ENCODE measurements around the gene NCOA1.
"Not testable (repeated sequence)": the region's sequence is repeated elsewhere in the genome, so short reads cannot be mapped to it uniquely, and the experiment has no call there.

Gene NCOA1

GRCh38 chr2:24586955-24587354, 95.9 kb downstream of the NCOA1 start:
- DNase-seq, result peak; percentile 39

- DNase-seq, result no peak
Observed at GRCh38 chr2:24588294-24588693, 97.2 kb downstream of the NCOA1 start.

GRCh38 chr2:24592441-24593100, 101.5 kb downstream of the NCOA1 start:
- DNase-seq, result no peak

- DNase-seq, result no peak
Observed at GRCh38 chr2:24594283-24594682, 103.2 kb downstream of the NCOA1 start.

- no peak for DNase-seq
Observed at GRCh38 chr2:24597181-24597870, 106.3 kb downstream of the NCOA1 start.

- not testable (repeated sequence) for DNase-seq
Observed at GRCh38 chr2:24600140-24600539, 109.1 kb downstream of the NCOA1 start.

- DNase-seq, result no peak
Observed at GRCh38 chr2:24611631-24612030, 120.6 kb downstream of the NCOA1 start.

- DNase-seq, result peak; percentile 60
Observed at GRCh38 chr2:24613154-24613814, 122.2 kb downstream of the NCOA1 start.

- no peak for DNase-seq
Observed at GRCh38 chr2:24616616-24617015, 125.6 kb downstream of the NCOA1 start.

- DNase-seq, result no peak
Observed at GRCh38 chr2:24617424-24617823, 126.4 kb downstream of the NCOA1 start.

- DNase-seq, result no peak
Observed at GRCh38 chr2:24618144-24618543, 127.1 kb downstream of the NCOA1 start.

- no peak for DNase-seq
Observed at GRCh38 chr2:24618680-24619079, 127.6 kb downstream of the NCOA1 start.

- no peak for DNase-seq
Observed at GRCh38 chr2:24620936-24621335, 129.9 kb downstream of the NCOA1 start.

GRCh38 chr2:24621779-24622538, 130.9 kb downstream of the NCOA1 start:
- DNase-seq, result no peak

- DNase-seq, result no peak
Observed at GRCh38 chr2:24623535-24623934, 132.5 kb downstream of the NCOA1 start.

- DNase-seq, result no peak
Observed at GRCh38 chr2:24625728-24626127, 134.7 kb downstream of the NCOA1 start.

- no peak for DNase-seq
Observed at GRCh38 chr2:24626131-24626530, 135.1 kb downstream of the NCOA1 start.

- DNase-seq, result no peak
Observed at GRCh38 chr2:24628746-24629145, 137.7 kb downstream of the NCOA1 start.

- DNase-seq, result no peak
Observed at GRCh38 chr2:24632172-24632571, 141.1 kb downstream of the NCOA1 start.

GRCh38 chr2:24635181-24635580, 144.1 kb downstream of the NCOA1 start:
- DNase-seq, result no peak

GRCh38 chr2:24638568-24638967, 147.5 kb downstream of the NCOA1 start:
- DNase-seq, result no peak

GRCh38 chr2:24642351-24642750, 151.3 kb downstream of the NCOA1 start:
- no peak for DNase-seq

GRCh38 chr2:24643051-24643450, 152.0 kb downstream of the NCOA1 start:
- no peak for DNase-seq

Measured in activated CD4-positive, alpha-beta T cell treated with anti-CD3 and anti-CD28 coated beads, Interleukin-2, Interleukin-6, amounts not matched to agents 100 ng/mL and 50 ng/mL, durations not matched to agents 16 hours and 8 hours (primary cell).